HepG2 (cell line): ENCODE results near the gene SLAIN2. TPM values are rescaled to one million over a fixed set of nuclear protein-coding genes. Genes with fewer than 3 reads are reported as not detected.

Experiments
- ATAC-seq: fragments of 200-7000 bp; cut with Tn5 transposase; 3 replicates; pipeline ENCODE4 v1.9.1; 2020; ENCODE audit warnings: mild to moderate bottlenecking, moderate library complexity
- BruUV-seq: library from RNA; stranded (reverse); fragments of 400-500 nt; replicated peaks from 2 replicates; lab custom pipeline; 2021; lab: Mats Ljungman, UMichigan
- CTCF ChIA-PET: fragments of 300-600 bp; formaldehyde crosslinking; extraction: SDS; loops from one replicate; lab custom pipeline; 2021; ENCODE audit warnings: low total read pairs, inconsistent platforms, low intra/inter-chr PET ratio; lab: Yijun Ruan, JAX
- POLR2A ChIA-PET: fragments of 350-600 bp; sonication (Branson Sonifier 250); formaldehyde crosslinking; loops from one replicate; lab custom pipeline; 2020; ENCODE audit warnings: antibody characterized with exemption, inconsistent platforms; lab: Yijun Ruan, JAX
- DNase-seq: peaks from one replicate; pipeline ENCODE4 v3.0.0-alpha.2; 2015; ENCODE audit warnings: low spot score
- FAIRE-seq: peaks from 3 replicates; lab custom pipeline; 2011; peaks lifted over from hg19 to GRCh38; lab: Jason Lieb, UNC
- H2AFZ ChIP-seq: one replicate; pipeline ENCODE4 v1.6.1; 2011; ENCODE audit warnings: low read length, inconsistent platforms
- H3K27ac ChIP-seq: fragments of 300-600 bp; 3 replicates; pipeline ENCODE4 v1.8.0; 2011; ENCODE audit warnings: mixed run types, mild to moderate bottlenecking, mixed read lengths, low read length, inconsistent platforms; ENCODE audit not compliant: insufficient read depth; ENCODE audit errors: extremely low read length
- H3K27me3 ChIP-seq, 2 experiments: fragments of 200-600 bp in 1 of 2; 2 replicates in 1 of 2; 3 replicates in 1 of 2; pipeline versions ENCODE4 v1.6.0 to v1.8.0; 2011; ENCODE audit warnings: low read length in 2 of 2, mild to moderate bottlenecking in 2 of 2, moderate library complexity in 2 of 2, inconsistent platforms in 1 of 2; ENCODE audit not compliant: insufficient read depth in 2 of 2, control insufficient read depth in 1 of 2
- H3K36me3 ChIP-seq, 2 experiments: fragments of 200-600 bp in 1 of 2; replicated peaks in 1 of 2; 2 replicates in 1 of 2; 3 replicates in 1 of 2; pipeline versions ENCODE4 v1.5.1 to v1.8.0; 2011; ENCODE audit warnings: low read length in 2 of 2, inconsistent platforms in 1 of 2; ENCODE audit not compliant: insufficient read depth in 2 of 2, control insufficient read depth in 1 of 2
- H3K4me1 ChIP-seq: 2 replicates; pipeline ENCODE4 v1.5.1; 2012; ENCODE audit warnings: low read length, inconsistent platforms; ENCODE audit not compliant: insufficient read depth
- H3K4me2 ChIP-seq: 2 replicates; pipeline ENCODE4 v1.6.0; 2011; ENCODE audit warnings: low read depth, low read length, inconsistent platforms
- H3K4me3 ChIP-seq, 3 experiments: fragments of 200-600 bp in 1 of 3; sonication (generic), shearing (Covaris generic) in 1 of 3; replicated peaks in 1 of 3; 2 replicates each; pipeline ENCODE4 v1.5.1; 2011 to 2016; ENCODE audit warnings: low read length in 3 of 3, inconsistent platforms in 2 of 3, low read depth in 2 of 3, mild to moderate bottlenecking in 2 of 3, control low read depth in 1 of 3, mixed read lengths in 1 of 3; ENCODE audit not compliant: insufficient read depth in 1 of 3
- H3K79me2 ChIP-seq: one replicate; pipeline ENCODE4 v1.6.1; 2011; ENCODE audit warnings: low read length, inconsistent platforms; ENCODE audit not compliant: insufficient read depth
- H3K9ac ChIP-seq: 2 replicates; pipeline ENCODE4 v1.6.0; 2011; ENCODE audit warnings: mild to moderate bottlenecking, low read depth, low read length, inconsistent platforms; ENCODE audit not compliant: insufficient read depth
- H3K9me3 ChIP-seq: 2 replicates; pipeline ENCODE4 v1.5.1; 2012; ENCODE audit warnings: mild to moderate bottlenecking, low read length
- H4K20me1 ChIP-seq: 2 replicates; pipeline ENCODE4 v1.6.0; 2011; ENCODE audit warnings: inconsistent platforms, mild to moderate bottlenecking, low read length, moderate library complexity; ENCODE audit not compliant: insufficient read depth
- EZH2 ChIP-seq: conservative IDR thresholded peaks from 2 replicates; pipeline ENCODE4 v1.6.1; 2012; ENCODE audit warnings: mild to moderate bottlenecking, low read depth, low read length, moderate library complexity
- GTF3A ChIP-seq: sonication (generic); formaldehyde crosslinking; conservative IDR thresholded peaks from 2 replicates; pipeline ENCODE4 v1.4.0; 2020; ENCODE audit warnings: mild to moderate bottlenecking, missing genetic modification reagents
- NFYC ChIP-seq: IDR thresholded peaks from 2 replicates; pipeline ENCODE4 v1.6.1; 2016; ENCODE audit warnings: missing genetic modification reagents, missing compliant biosample characterization
- ZBTB42 ChIP-seq: sonication (generic); formaldehyde crosslinking; IDR thresholded peaks from 2 replicates; pipeline ENCODE4 v1.5.0; 2020; ENCODE audit warnings: mild to moderate bottlenecking, missing genetic modification reagents
- ZNF33A ChIP-seq: sonication (generic); formaldehyde crosslinking; IDR thresholded peaks from 2 replicates; pipeline ENCODE4 v1.5.1; 2020; ENCODE audit warnings: missing genetic modification reagents, mild to moderate bottlenecking, moderate library complexity, borderline replicate concordance
- ZNF619 ChIP-seq: sonication (generic); formaldehyde crosslinking; IDR thresholded peaks from 2 replicates; pipeline ENCODE4 v1.4.0; 2020; ENCODE audit warnings: mild to moderate bottlenecking, missing genetic modification reagents
- ZNF678 ChIP-seq: sonication (generic); formaldehyde crosslinking; IDR thresholded peaks from 2 replicates; pipeline ENCODE4 v1.4.0; 2020; ENCODE audit warnings: mild to moderate bottlenecking, missing genetic modification reagents
- WGBS: methylation state at CpG from one replicate; pipeline ENCODE4 v1.1.6; 2017; ENCODE audit warnings: low lambda C conversion rate; 5-methylcytosine and 5-hydroxymethylcytosine counted together
- in situ Hi-C: cut with HindIII; loops from 2 replicates; pipeline ENCODE4 v1.10.0; 2017; ENCODE audit warnings: low pct_unique_long_range_greater_than_20kb; ENCODE audit not compliant: extremely low pct_ligation_motif_present
- intact Hi-C: fragments of 100-400 bp; cut with micrococcal nuclease; formaldehyde crosslinking; loops from one replicate; pipeline ENCODE4 v1.10.0; 2022; ENCODE audit not compliant: unreplicated experiment
- polyA plus RNA-seq, 8 experiments: library from polyadenylated mRNA; depleted of rRNA in 3 of 8; stranded (reverse) in 7 of 8; unstranded in 1 of 8; fragments of >200 nt; fragmentation: Illumina TruSeq in 4 of 8; extraction: Trizol in 4 of 8; gene quantifications; 2 replicates each; pipeline versions ENCODE4 v1.2.1 to v1.2.3, GENCODE V29; 2011 to 2016; ENCODE audit warnings: low read depth in 4 of 8, missing spikeins in 1 of 8, mixed read lengths in 1 of 8; ENCODE audit not compliant: insufficient read depth in 1 of 8
- total RNA-seq, 5 experiments: library from RNA; depleted of rRNA; stranded (reverse); fragments of >200 nt; fragmentation: Illumina TruSeq; extraction: Trizol; gene quantifications; 2 replicates each; pipeline ENCODE4 v1.2.3, GENCODE V29; 2016; ENCODE audit warnings: low read depth in 1 of 5
- TF ChIP-seq, protein P1 (sequence below): sonication (generic); formaldehyde crosslinking; IDR thresholded peaks from 2 replicates; pipeline ENCODE4 v1.5.1; 2020; ENCODE audit warnings: missing genetic modification reagents, mild to moderate bottlenecking, borderline replicate concordance
- TF ChIP-seq, protein P2 (sequence below), 2 experiments: sonication (generic) in 1 of 2; formaldehyde crosslinking in 1 of 2; IDR thresholded peaks; 2 replicates each; pipeline versions ENCODE4 v1.4.0 to v1.6.1; 2018 to 2020; ENCODE audit warnings: missing genetic modification reagents in 2 of 2, borderline replicate concordance in 1 of 2, low read depth in 1 of 2, mild to moderate bottlenecking in 1 of 2, missing biosample characterization in 1 of 2

The SLAIN2 gene
- total and polyA plus RNA-seq, 2 of the 13 experiments (the other 11 are each of a cell fraction or from before 2014, with no cell fraction given), result 20.7 to 22.5 TPM

DNA sequence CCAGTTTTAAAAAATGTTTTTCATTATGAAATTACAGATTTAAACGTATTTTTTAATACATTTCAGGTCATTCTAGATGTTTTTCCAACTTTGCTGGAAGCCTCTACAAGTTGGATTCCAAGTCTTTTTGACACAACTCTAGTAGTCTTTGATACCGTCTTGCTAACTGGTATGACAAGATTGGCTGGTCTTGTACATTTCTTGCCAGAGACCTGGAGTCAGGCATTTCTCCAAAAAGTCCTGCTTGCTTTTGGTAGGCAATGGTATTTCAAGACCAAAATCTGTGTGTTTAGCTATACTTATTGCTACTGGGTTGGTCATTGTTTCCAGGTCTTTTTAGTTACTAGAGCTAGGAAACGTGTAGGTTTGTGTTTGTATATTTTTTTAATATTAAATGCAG is 64.6 kb downstream of the SLAIN2 start (continued):
- no peak for TF ChIP-seq ZNF678 (CRISPR knock-in tag)
- TF ChIP-seq ZNF619, result no peak

DNA sequence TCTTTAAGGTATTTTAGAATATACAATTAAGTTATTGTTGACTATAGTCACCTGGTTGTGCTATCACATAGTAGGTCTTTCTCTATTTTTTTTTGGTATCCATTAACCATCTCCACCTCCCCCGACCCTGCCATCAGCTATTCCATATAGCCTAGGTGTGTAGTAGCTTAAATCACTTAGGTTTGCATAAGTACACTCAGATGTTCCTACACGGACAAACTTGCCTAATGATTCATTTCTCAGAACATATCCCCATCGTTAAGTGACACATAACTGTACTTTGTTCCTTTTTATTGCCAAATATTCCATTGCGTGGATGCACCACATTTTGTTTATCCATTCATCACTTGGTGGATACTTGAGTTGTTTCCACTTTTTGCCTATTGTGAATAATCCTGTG is 67.9 kb downstream of the SLAIN2 start:
- H3K4me2 ChIP-seq, result no peak overlapping the region
- POLR2A ChIA-PET, result no interaction called here
- H3K9ac ChIP-seq, result no peak overlapping the region
- H3K4me1 ChIP-seq, result no peaks in the 10 kb centered on the region
- in situ Hi-C loops (no loop called here), intact Hi-C loops (no loop called here)
- H2AFZ ChIP-seq, result no peak overlapping the region
- H3K36me3 ChIP-seq, result peaks cover 0 to 8% of the 10 kb centered on the region in 2 experiments; a peak in 2 of 5 replicates
- 95% methylated on average over 4 of the region's 4 CpGs for WGBS
- H3K27ac ChIP-seq, result no peak overlapping the region
- DNase-seq, result no peak
- H3K27me3 ChIP-seq, result no peaks in the 10 kb centered on the region
- no TSS peak for BruUV-seq
- TF ChIP-seq, protein P1, sequence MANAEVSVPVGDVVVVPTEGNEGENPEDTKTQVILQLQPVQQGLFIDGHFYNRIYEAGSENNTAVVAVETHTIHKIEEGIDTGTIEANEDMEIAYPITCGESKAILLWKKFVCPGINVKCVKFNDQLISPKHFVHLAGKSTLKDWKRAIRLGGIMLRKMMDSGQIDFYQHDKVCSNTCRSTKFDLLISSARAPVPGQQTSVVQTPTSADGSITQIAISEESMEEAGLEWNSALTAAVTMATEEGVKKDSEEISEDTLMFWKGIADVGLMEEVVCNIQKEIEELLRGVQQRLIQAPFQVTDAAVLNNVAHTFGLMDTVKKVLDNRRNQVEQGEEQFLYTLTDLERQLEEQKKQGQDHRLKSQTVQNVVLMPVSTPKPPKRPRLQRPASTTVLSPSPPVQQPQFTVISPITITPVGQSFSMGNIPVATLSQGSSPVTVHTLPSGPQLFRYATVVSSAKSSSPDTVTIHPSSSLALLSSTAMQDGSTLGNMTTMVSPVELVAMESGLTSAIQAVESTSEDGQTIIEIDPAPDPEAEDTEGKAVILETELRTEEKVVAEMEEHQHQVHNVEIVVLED, result no peak
- no peak for TF ChIP-seq ZBTB42 (CRISPR knock-in tag)
- no peak for TF ChIP-seq ZNF33A
- no peak for TF ChIP-seq EZH2
- no peak for TF ChIP-seq NFYC (CRISPR knock-in tag)
- TF ChIP-seq, protein P2, sequence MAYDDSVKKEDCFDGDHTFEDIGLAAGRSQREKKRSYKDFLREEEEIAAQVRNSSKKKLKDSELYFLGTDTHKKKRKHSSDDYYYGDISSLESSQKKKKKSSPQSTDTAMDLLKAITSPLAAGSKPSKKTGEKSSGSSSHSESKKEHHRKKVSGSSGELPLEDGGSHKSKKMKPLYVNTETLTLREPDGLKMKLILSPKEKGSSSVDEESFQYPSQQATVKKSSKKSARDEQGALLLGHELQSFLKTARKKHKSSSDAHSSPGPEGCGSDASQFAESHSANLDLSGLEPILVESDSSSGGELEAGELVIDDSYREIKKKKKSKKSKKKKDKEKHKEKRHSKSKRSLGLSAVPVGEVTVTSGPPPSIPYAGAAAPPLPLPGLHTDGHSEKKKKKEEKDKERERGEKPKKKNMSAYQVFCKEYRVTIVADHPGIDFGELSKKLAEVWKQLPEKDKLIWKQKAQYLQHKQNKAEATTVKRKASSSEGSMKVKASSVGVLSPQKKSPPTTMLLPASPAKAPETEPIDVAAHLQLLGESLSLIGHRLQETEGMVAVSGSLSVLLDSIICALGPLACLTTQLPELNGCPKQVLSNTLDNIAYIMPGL (CRISPR knock-in tag; IDR thresholded peaks at IDR 0.05; ENCODE audit: borderline replicate concordance in 1 of 2, low read depth in 1 of 2), result no peak
- no peak for TF ChIP-seq GTF3A (CRISPR knock-in tag)
- H3K79me2 ChIP-seq, result no peaks in the 10 kb centered on the region
- no peak for FAIRE-seq
- H4K20me1 ChIP-seq, result no peaks in the 10 kb centered on the region
- no peaks in the 10 kb centered on the region for H3K9me3 ChIP-seq
- CTCF ChIA-PET, result no interaction called here
- no peak overlapping the region for H3K4me3 ChIP-seq
- ATAC-seq, result no peak
